ENCODE measurements around the gene ELOVL2. TPM values are rescaled to one million over a fixed set of nuclear protein-coding genes. Genes with fewer than 3 reads are reported as not detected.

Gene ELOVL2
- total and polyA plus RNA-seq, 2 donors (not counting 1 experiment from before 2014, with no cell fraction given): not detected

- Histone ChIP-seq H3K36me3 (replicated peaks in 1 of 2; ENCODE audit: control extremely low read depth in 1 of 2, control insufficient read depth in 1 of 2, extremely low read depth in 1 of 2, insufficient read depth in 2 of 2, low read length in 1 of 2) (no peaks in the 10 kb centered on the region), H4K20me1 (ENCODE audit: control insufficient read depth, insufficient read depth, low read length, poor library complexity, severe bottlenecking) (no peaks in the 10 kb centered on the region), H3K79me2 (ENCODE audit: control insufficient read depth, insufficient read depth, low read length) (no peaks in the 10 kb centered on the region), H3K27me3 (replicated peaks in 1 of 4; ENCODE audit: control extremely low read depth in 1 of 4, control insufficient read depth in 3 of 4, insufficient read depth in 4 of 4, low read length in 3 of 4) (peaks cover 0 to 13% (median 1%) of the 10 kb centered on the region in 4 experiments), H3K9me3 (ENCODE audit: control extremely low read depth in 1 of 3, control insufficient read depth in 2 of 3, insufficient read depth in 1 of 3, low read length in 2 of 3) (peaks cover 0 to 4% (median 0%) of the 10 kb centered on the region in 3 donors), H3K27ac (ENCODE audit: low read length in 2 of 2) (no peak overlapping the region), H3K4me2 (replicated peaks; ENCODE audit: low read depth, low read length, poor library complexity, severe bottlenecking) (no peak overlapping the region), H3K9ac (ENCODE audit: low read length) (no peak overlapping the region), H2AFZ (ENCODE audit: insufficient read depth, low read depth, low read length, poor library complexity, severe bottlenecking) (no peak overlapping the region), H3K4me3 (ENCODE audit: control extremely low read depth in 1 of 5, extremely low read depth in 1 of 5, insufficient read depth in 1 of 5, low read depth in 2 of 5, low read length in 4 of 5) (no peak overlapping the region), H3K4me1 (ENCODE audit: control insufficient read depth in 2 of 2, insufficient read depth in 2 of 2, low read length in 2 of 2) (no peaks in the 10 kb centered on the region)
- Mint-ChIP-seq H3K4me1 (no peaks in the 10 kb centered on the region), H3K27ac (no peak overlapping the region), H3K4me3 (no peak overlapping the region), H3K9me3 (ENCODE audit: insufficient read depth) (no peaks in the 10 kb centered on the region), H3K27me3 (peaks cover 29% of the 10 kb centered on the region)
- ChIA-PET CTCF (interaction anchor here (1.2 to 1.3 kb wide), 2 partner anchors 14 to 577 kb away, joined by 3 read pairs; no protein-coding TSS in a partner anchor), POLR2A (no interaction called here)
- DNase-seq (no peak), ATAC-seq (ENCODE audit: low read depth) (no peak)
- WGBS (ENCODE audit: insufficient coverage): no CpG with 5 or more reads among the region's 4 CpGs
- intact Hi-C loops (cut with micrococcal nuclease): no loop called here
- no peak for TF ChIP-seq EZH2 (IDR thresholded peaks at IDR 0.05; ENCODE audit: borderline replicate concordance, insufficient read depth, low read depth, low read length, poor library complexity, severe bottlenecking)
- TF ChIP-seq, protein P1, sequence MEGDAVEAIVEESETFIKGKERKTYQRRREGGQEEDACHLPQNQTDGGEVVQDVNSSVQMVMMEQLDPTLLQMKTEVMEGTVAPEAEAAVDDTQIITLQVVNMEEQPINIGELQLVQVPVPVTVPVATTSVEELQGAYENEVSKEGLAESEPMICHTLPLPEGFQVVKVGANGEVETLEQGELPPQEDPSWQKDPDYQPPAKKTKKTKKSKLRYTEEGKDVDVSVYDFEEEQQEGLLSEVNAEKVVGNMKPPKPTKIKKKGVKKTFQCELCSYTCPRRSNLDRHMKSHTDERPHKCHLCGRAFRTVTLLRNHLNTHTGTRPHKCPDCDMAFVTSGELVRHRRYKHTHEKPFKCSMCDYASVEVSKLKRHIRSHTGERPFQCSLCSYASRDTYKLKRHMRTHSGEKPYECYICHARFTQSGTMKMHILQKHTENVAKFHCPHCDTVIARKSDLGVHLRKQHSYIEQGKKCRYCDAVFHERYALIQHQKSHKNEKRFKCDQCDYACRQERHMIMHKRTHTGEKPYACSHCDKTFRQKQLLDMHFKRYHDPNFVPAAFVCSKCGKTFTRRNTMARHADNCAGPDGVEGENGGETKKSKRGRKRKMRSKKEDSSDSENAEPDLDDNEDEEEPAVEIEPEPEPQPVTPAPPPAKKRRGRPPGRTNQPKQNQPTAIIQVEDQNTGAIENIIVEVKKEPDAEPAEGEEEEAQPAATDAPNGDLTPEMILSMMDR (IDR thresholded peaks at IDR 0.05): no peak
Measured at GRCh38 chr6:11055127-11055627, 11.1 kb upstream of the ELOVL2 start.

DNA sequence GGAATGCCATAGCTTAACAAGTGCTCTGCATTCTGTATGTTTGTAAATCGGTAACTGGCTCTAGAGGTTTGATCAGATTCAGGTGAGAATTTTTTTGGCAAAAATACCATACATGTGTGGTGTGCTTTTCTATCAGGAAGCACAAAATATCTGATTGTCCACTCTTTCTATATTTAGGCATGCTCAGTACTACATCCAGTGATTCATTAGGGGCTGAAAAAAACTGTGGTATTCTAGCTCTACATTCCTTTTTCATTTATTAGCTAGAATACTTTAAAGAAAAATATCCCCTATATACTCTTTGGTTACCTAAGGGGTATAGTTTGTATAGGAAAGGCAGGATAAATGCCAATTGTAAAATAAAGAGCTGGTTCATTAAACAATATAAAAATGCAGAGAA is 10.6 kb upstream of the ELOVL2 start:
- WGBS (ENCODE audit: insufficient coverage): 100% methylated on average over 1 of the region's 1 CpG
- no peaks in the 10 kb centered on the region for H3K4me1 ChIP-seq (ENCODE audit: control insufficient read depth in 2 of 2, insufficient read depth in 2 of 2, low read length in 2 of 2)

More for the DNA sequence above, 10.6 kb upstream of the ELOVL2 start:
- H3K79me2 ChIP-seq (ENCODE audit: control insufficient read depth, insufficient read depth, low read length): no peaks in the 10 kb centered on the region
- ChIA-PET CTCF (interaction anchor here (1.2 to 1.3 kb wide), 2 partner anchors 15 to 576 kb away, joined by 3 read pairs; no protein-coding TSS in a partner anchor), POLR2A (no interaction called here)
- no peaks in the 10 kb centered on the region for H3K4me1 Mint-ChIP-seq
- H3K4me2 ChIP-seq (replicated peaks; ENCODE audit: low read depth, low read length, poor library complexity, severe bottlenecking): no peak overlapping the region
- DNase-seq (no peak), ATAC-seq (ENCODE audit: low read depth) (no peak)
- H3K27me3 ChIP-seq (replicated peaks in 1 of 4; ENCODE audit: control extremely low read depth in 1 of 4, control insufficient read depth in 3 of 4, insufficient read depth in 4 of 4, low read length in 3 of 4): peaks cover 0 to 13% (median 1%) of the 10 kb centered on the region in 4 experiments
- H3K27ac ChIP-seq (ENCODE audit: low read length in 2 of 2): no peak overlapping the region
- H3K9ac ChIP-seq (ENCODE audit: low read length): no peak overlapping the region
- intact Hi-C loops (cut with micrococcal nuclease): no loop called here
- no peak overlapping the region for H3K27ac Mint-ChIP-seq
- no peak overlapping the region for H3K4me3 ChIP-seq (ENCODE audit: control extremely low read depth in 1 of 5, extremely low read depth in 1 of 5, insufficient read depth in 1 of 5, low read depth in 2 of 5, low read length in 4 of 5)
- H3K9me3 ChIP-seq (ENCODE audit: control extremely low read depth in 1 of 3, control insufficient read depth in 2 of 3, insufficient read depth in 1 of 3, low read length in 2 of 3): peaks cover 0 to 4% (median 0%) of the 10 kb centered on the region in 3 donors
- H3K4me3 Mint-ChIP-seq: no peak overlapping the region
- no peaks in the 10 kb centered on the region for H3K36me3 ChIP-seq (replicated peaks in 1 of 2; ENCODE audit: control extremely low read depth in 1 of 2, control insufficient read depth in 1 of 2, extremely low read depth in 1 of 2, insufficient read depth in 2 of 2, low read length in 1 of 2)
- no peak for TF ChIP-seq EZH2 (IDR thresholded peaks at IDR 0.05; ENCODE audit: borderline replicate concordance, insufficient read depth, low read depth, low read length, poor library complexity, severe bottlenecking)
- TF ChIP-seq, protein P1 (IDR thresholded peaks at IDR 0.05): no peak
- no peaks in the 10 kb centered on the region for H3K9me3 Mint-ChIP-seq (ENCODE audit: insufficient read depth)
- H3K27me3 Mint-ChIP-seq: peaks cover 28% of the 10 kb centered on the region
- H4K20me1 ChIP-seq (ENCODE audit: control insufficient read depth, insufficient read depth, low read length, poor library complexity, severe bottlenecking): no peaks in the 10 kb centered on the region
- H2AFZ ChIP-seq (ENCODE audit: insufficient read depth, low read depth, low read length, poor library complexity, severe bottlenecking): no peak overlapping the region

Data from B cell (primary cell).